Lower leg skin (tissue), 3 donors: ENCODE measurements around the gene LRP1.

ENCODE experiments used
- CTCF ChIP-seq, 3 donors: fragments of 450-650 bp; IDR thresholded peaks; one replicate each; pipeline ENCODE4 v1.5.1; 2016; ENCODE audit warnings: antibody characterized with exemption in 3 of 3, mild to moderate bottlenecking in 3 of 3, moderate library complexity in 2 of 3
- POLR2A ChIP-seq, 2 donors: fragments of 450-650 bp; IDR thresholded peaks; one replicate each; pipeline ENCODE4 v1.6.1; 2016 to 2017; ENCODE audit warnings: antibody characterized with exemption in 2 of 2, mild to moderate bottlenecking in 1 of 2, moderate library complexity in 1 of 2

DNA sequence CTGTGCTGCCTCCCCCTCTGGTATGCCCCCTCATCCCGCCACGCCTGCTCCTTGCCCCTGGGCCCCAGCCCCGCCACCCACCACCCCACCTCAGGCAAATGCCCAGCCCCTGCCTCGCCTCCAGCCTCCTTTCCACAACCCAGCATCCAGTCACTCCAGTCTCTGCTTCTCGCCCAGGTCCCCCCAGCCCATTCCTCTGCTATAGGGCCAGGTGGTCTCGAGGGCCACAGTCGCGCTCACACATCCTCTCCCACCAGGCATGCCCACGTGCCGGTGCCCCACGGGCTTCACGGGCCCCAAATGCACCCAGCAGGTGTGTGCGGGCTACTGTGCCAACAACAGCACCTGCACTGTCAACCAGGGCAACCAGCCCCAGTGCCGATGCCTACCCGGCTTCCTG, 82.2 kb downstream of the LRP1 start:
- no peak for TF ChIP-seq CTCF (IDR thresholded peaks at IDR 0.05)
- TF ChIP-seq POLR2A (IDR thresholded peaks at IDR 0.05), result no peak
